Left kidney (tissue), 2 donors: ENCODE measurements around the gene WDR76. TPM values are rescaled to one million over a fixed set of nuclear protein-coding genes. Genes with fewer than 3 reads are reported as not detected.

Source experiments
- DNase-seq: peaks from one replicate; pipeline ENCODE4 v3.0.0-alpha.2; 2013
- polyA plus RNA-seq: library from polyadenylated mRNA; unstranded; fragments of 120-200 nt; gene quantifications from one replicate; pipeline ENCODE4 v1.2.1, GENCODE V29; 2013; ENCODE audit not compliant: insufficient read length

The WDR76 gene
- polyA plus RNA-seq, 1 donor: 20.4 TPM

DNA sequence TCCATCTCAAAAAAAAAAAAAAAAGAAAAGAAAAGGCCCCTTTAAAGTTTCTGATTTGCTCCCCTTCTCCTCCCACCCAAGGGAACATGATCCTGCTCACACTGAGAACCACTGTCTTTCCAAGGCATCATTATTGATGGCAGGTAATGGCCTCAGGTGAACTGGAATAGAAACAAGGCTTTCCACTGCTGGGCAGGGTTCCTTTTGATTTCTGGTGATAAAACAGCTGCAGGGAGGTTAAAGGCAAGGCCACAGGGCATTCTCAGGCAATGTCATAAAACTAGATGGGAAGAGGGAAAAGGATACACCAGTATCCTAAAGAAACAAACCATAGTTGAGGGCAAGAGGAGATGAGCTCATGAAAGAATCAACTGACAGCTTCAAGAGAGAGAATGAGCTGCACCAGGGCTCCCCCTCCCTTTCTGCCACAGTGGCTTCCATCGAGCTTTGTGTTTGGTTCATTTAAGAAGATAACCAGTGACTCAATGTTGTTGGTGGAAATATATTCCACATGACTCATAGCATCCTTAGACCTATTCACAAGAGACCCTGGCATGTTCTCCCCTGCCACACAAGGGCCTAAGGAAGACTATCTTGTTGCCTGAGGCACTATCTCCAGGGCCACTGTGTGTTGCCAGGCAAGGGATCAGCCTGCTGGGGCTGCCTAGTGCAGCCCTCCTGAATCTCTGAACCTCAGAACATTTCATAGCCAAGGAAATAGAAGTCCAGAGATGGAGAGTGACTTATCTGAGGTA lies 86.4 kb downstream of the WDR76 start:
- peak; percentile 59 for DNase-seq

DNA sequence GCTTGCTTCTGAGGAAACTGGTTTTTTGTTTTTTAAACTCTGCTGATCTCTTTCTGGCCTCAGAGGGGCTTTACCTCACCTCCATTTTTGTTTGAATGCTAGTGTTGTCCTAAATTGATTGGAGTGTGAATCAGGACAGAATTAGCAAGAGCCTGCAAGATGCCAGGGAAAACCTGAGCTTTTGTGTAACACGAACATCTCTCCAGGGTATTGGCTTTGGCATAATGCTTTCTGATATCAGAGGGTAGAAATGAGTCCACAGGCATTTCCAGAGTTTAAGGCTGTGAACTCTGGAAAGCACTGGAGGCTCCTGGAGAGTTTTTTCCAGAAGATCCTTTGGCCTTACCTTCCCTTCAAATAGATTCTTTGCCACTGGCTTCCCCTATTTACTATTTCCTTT lies 87.1 kb downstream of the WDR76 start:
- no peak for DNase-seq

DNA sequence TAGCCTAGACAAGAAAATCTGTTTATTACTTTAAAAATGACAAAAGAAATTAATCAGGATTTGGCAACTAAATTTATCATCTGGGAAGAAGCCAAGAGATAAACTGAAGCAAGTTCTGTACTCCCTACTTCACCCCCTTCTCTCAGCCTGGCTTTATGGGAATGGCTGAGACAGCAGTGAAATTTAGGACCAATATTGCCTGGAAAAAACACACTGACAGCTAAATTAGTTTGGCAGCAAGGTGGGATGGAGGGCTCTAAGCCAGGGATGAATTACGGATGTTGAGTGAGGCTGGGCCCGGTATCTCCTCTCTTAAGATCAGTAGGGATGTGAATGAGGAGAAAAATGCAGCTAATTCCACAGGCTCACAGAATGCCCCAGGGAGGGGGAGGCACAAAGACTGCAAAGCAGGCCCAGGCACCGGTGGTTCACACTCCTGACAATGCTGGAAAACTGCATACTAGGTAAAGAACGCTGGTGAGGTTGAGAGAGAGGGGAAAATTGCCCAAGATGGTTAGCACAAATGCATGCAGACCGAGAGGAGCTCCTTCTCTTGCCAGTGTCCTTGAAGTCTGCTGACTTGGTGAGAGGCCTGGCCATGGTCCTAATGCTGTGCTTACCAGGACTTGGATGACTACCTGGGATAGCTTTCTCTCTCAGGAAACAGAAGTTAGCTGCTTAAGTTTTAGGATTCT lies 89.0 kb downstream of the WDR76 start:
- DNase-seq: no peak

DNA sequence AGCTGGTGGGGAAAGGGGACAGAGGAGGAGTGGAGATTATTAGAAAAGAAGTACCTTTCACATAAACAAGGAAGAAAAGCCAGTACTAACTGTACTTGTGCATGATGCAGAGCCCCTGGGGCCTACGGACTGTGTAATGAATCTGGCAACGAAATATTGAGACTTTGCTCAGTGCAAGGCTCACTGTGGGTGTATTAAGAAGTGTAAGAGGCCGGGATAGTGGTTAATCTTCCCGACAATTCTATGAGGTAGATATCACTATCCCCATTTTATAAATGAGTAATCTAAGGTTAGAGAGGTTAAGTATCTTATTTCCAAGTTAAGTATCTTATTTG lies 89.5 kb downstream of the WDR76 start:
- no peak for DNase-seq

Other genes with a start within 250 kb of the WDR76 start
- 37.2 TPM for gene PPIP5K1, start 236.8 kb upstream of the WDR76 start, polyA plus RNA-seq
- gene CKMT1B, start 233.0 kb upstream of the WDR76 start, polyA plus RNA-seq: 3.4 TPM
- gene STRC, start 208.2 kb upstream of the WDR76 start, polyA plus RNA-seq: 1.8 TPM
- 11.9 TPM for gene CATSPER2, start 178.2 kb upstream of the WDR76 start, polyA plus RNA-seq
- gene CKMT1A, start 133.1 kb upstream of the WDR76 start, polyA plus RNA-seq: 2.5 TPM
- gene PDIA3, start 80.6 kb upstream of the WDR76 start, polyA plus RNA-seq: 569 TPM
- gene ELL3, start 50.0 kb upstream of the WDR76 start, polyA plus RNA-seq: 4.6 TPM
- gene SERF2, start 34.7 kb upstream of the WDR76 start, polyA plus RNA-seq: 529 TPM
- not detected for gene SERINC4, start 26.8 kb upstream of the WDR76 start, polyA plus RNA-seq
- gene HYPK, start 26.4 kb upstream of the WDR76 start, polyA plus RNA-seq: 21.6 TPM
- gene MFAP1, start 2.3 kb upstream of the WDR76 start, polyA plus RNA-seq: 65.8 TPM